Astrocyte (in vitro differentiated cells and primary cell): ENCODE results near the gene CASTOR1. TPM values are rescaled to one million over a fixed set of nuclear protein-coding genes. Genes with fewer than 3 reads are reported as not detected.
A peak's percentile ranks its signal among the peaks of the same experiment; 100 is the strongest.

Experiments used
- DNase-seq: peaks from one replicate; pipeline ENCODE4 v3.0.0-alpha.2; 2010; ENCODE audit warnings: low read depth
- FAIRE-seq: peaks from 2 replicates; lab custom pipeline; 2011; peaks lifted over from hg19 to GRCh38; lab: Jason Lieb, UNC
- H2AFZ ChIP-seq: 2 replicates; pipeline ENCODE4 v1.6.0; 2012; ENCODE audit warnings: low read depth, low read length, inconsistent platforms
- H3K27ac ChIP-seq: 2 replicates; pipeline ENCODE4 v1.5.1; 2011; ENCODE audit warnings: low read depth, low read length, inconsistent platforms
- H3K27me3 ChIP-seq: 2 replicates; pipeline ENCODE4 v1.6.0; 2011; ENCODE audit warnings: low read length, inconsistent platforms; ENCODE audit not compliant: insufficient read depth
- H3K36me3 ChIP-seq: 2 replicates; pipeline ENCODE4 v1.5.1; 2011; ENCODE audit warnings: low read length, inconsistent platforms; ENCODE audit not compliant: insufficient read depth
- H3K4me1 ChIP-seq: 2 replicates; pipeline ENCODE4 v1.5.1; 2011; ENCODE audit warnings: low read length, inconsistent platforms; ENCODE audit not compliant: insufficient read depth
- H3K4me2 ChIP-seq: 2 replicates; pipeline ENCODE4 v1.6.0; 2012; ENCODE audit warnings: low read length, inconsistent platforms
- H3K4me3 ChIP-seq: 2 replicates; pipeline ENCODE4 v1.5.1; 2011; ENCODE audit warnings: low read depth, mild to moderate bottlenecking, low read length, inconsistent platforms; ENCODE audit not compliant: insufficient read depth
- H3K79me2 ChIP-seq: 2 replicates; pipeline ENCODE4 v1.6.0; 2012; ENCODE audit warnings: mild to moderate bottlenecking, low read length, inconsistent platforms; ENCODE audit not compliant: insufficient read depth
- H3K9ac ChIP-seq: 2 replicates; pipeline ENCODE4 v1.6.0; 2012; ENCODE audit warnings: mild to moderate bottlenecking, low read length, inconsistent platforms
- H3K9me3 ChIP-seq: 2 replicates; pipeline ENCODE4 v1.5.1; 2012; ENCODE audit warnings: low read depth, mild to moderate bottlenecking, low read length, inconsistent platforms; ENCODE audit not compliant: insufficient read depth
- H4K20me1 ChIP-seq: 2 replicates; pipeline ENCODE4 v1.6.0; 2012; ENCODE audit warnings: low read length, inconsistent platforms; ENCODE audit not compliant: insufficient read depth
- H3K27ac Mint-ChIP-seq: one replicate; pipeline ENCODE4 v1.8.0; 2021; ENCODE audit warnings: mild to moderate bottlenecking, mixed read lengths; ENCODE audit not compliant: unreplicated experiment
- H3K27me3 Mint-ChIP-seq: one replicate; pipeline ENCODE4 v1.8.0; 2021; ENCODE audit warnings: low read depth, mixed read lengths; ENCODE audit not compliant: unreplicated experiment
- H3K36me3 Mint-ChIP-seq: one replicate; pipeline ENCODE4 v1.8.0; 2021; ENCODE audit warnings: low read depth, mixed read lengths; ENCODE audit not compliant: unreplicated experiment
- H3K4me1 Mint-ChIP-seq: one replicate; pipeline ENCODE4 v1.8.0; 2021; ENCODE audit warnings: low read depth, mixed read lengths; ENCODE audit not compliant: unreplicated experiment
- H3K4me3 Mint-ChIP-seq: one replicate; pipeline ENCODE4 v1.8.0; 2021; ENCODE audit warnings: mild to moderate bottlenecking, moderate library complexity, mixed read lengths; ENCODE audit not compliant: unreplicated experiment
- H3K9me3 Mint-ChIP-seq: one replicate; pipeline ENCODE4 v1.8.0; 2021; ENCODE audit warnings: mild to moderate bottlenecking, mixed read lengths; ENCODE audit not compliant: unreplicated experiment
- CTCF ChIP-seq: IDR thresholded peaks from 2 replicates; pipeline ENCODE4 v1.5.1; 2011; ENCODE audit warnings: low read depth, mild to moderate bottlenecking, inconsistent platforms, low read length, moderate library complexity; ENCODE audit not compliant: insufficient read depth
- EZH2 ChIP-seq: IDR thresholded peaks from 2 replicates; pipeline ENCODE4 v1.6.1; 2012; ENCODE audit warnings: mild to moderate bottlenecking, low read length, inconsistent platforms; ENCODE audit not compliant: insufficient read depth
- total RNA-seq: library from RNA; stranded (reverse); gene quantifications from 2 replicates; pipeline ENCODE4 v1.2.1, GENCODE V29; 2021

Gene CASTOR1
- total RNA-seq, 1 donor from 2014 or later, result 15.2 TPM

DNA sequence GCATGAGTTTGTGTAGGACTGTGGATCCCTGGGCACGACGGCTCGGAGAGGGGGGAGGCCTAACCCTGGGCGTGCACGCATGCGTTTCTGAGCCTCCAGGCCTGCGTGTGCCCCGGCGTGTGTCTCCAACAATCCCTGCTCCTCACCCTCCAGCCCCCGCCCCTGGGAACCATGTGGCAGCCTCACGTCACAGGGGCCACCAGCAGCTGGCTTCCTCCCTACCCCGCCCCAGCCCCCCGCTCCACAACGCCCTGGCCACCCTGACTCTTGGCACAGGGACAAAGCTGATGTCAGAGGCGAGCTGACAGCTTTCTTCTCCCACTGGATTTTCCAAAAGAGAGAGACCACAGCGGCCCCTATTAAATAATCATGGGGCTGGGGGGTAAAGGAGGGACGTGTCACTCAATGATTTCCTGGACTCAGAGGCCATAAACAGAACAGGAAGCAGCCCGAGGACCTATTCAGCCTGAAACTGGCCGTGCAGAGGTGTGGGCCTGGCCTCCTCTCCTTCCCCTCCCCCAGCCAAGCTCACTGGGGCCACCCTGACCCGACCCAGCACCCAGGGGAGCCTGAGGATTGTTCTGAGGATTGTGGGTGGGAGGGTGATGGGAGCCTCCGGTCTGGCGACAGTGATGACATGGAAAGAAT lies 36.0 kb downstream of the CASTOR1 start:
- Histone ChIP-seq H3K9ac (peak overlapping the region; percentile 100), H3K9me3 (no peaks in the 10 kb centered on the region), H3K4me3 (no peak overlapping the region), H3K4me1 (peaks cover 83% of the 10 kb centered on the region), H3K4me2 (peak overlapping the region; percentile 53), H4K20me1 (no peaks in the 10 kb centered on the region), H3K27me3 (no peaks in the 10 kb centered on the region), H3K36me3 (no peaks in the 10 kb centered on the region), H3K79me2 (peaks cover 3% of the 10 kb centered on the region), H3K27ac (peak overlapping the region; percentile 95), H2AFZ (peak overlapping the region; percentile 44)
- H3K27me3 Mint-ChIP-seq, result no peaks in the 10 kb centered on the region
- peak; percentile 69 for DNase-seq
- H3K36me3 Mint-ChIP-seq, result no peaks in the 10 kb centered on the region
- H3K9me3 Mint-ChIP-seq, result peaks cover 2% of the 10 kb centered on the region
- FAIRE-seq, result no peak
- peaks cover 32% of the 10 kb centered on the region for H3K4me1 Mint-ChIP-seq
- peak overlapping the region; percentile 60 for H3K27ac Mint-ChIP-seq
- TF ChIP-seq EZH2 (no peak), CTCF (no peak)
- peak overlapping the region; percentile 5 for H3K4me3 Mint-ChIP-seq

DNA sequence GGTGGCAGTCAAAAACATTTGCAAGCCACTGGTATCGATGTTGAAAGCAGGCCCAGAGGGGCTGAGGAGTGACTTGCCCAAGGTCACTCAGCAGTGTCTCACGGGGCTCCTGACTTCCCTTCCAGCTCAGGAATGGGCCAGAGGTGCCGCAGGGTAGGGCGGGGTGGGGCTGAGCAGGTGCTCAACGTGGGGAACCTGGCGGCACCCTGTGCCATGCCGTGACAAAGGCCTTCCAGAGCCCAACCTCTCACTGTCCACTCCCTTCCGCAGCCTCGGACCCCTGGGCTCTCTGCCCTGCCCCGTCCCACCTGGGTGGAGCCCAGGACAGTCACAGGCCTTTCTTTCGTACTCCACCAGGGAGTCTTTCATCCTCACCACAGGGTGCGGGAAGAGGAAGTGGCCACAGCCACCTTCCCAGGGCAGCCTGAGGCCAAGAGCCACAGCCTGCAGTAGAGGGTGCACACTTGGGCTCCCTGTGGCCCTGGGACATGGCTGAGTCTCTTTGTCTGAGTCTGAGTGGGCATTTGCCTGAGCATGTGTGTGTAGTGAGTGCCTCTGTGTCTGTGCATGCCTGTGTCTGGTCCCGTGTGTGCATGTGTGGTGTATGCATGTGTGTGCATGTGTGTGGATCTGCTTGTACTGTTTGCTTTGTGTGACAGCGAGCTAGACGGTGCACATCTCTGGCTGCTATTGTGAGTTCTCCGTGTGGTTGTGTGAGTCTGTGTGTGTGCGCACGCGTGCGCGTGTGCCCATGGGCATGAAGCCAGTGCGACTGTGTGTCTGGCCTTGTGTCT lies 36.7 kb downstream of the CASTOR1 start:
- FAIRE-seq (no peak), DNase-seq (no peak)
- peaks cover 37% of the 10 kb centered on the region for H3K4me1 Mint-ChIP-seq
- no peaks in the 10 kb centered on the region for H3K27me3 Mint-ChIP-seq
- Histone ChIP-seq H3K27me3 (no peaks in the 10 kb centered on the region), H3K9ac (peak overlapping the region; percentile 100), H3K27ac (peak overlapping the region; percentile 95), H2AFZ (peak overlapping the region; percentile 44), H3K4me2 (peak overlapping the region; percentile 40), H3K4me1 (peaks cover 82% of the 10 kb centered on the region), H3K36me3 (no peaks in the 10 kb centered on the region), H3K4me3 (no peak overlapping the region), H3K9me3 (no peaks in the 10 kb centered on the region), H3K79me2 (peaks cover 10% of the 10 kb centered on the region), H4K20me1 (no peaks in the 10 kb centered on the region)
- no peaks in the 10 kb centered on the region for H3K36me3 Mint-ChIP-seq
- peaks cover 2% of the 10 kb centered on the region for H3K9me3 Mint-ChIP-seq
- peak overlapping the region; percentile 60 for H3K27ac Mint-ChIP-seq
- H3K4me3 Mint-ChIP-seq, result peak overlapping the region; percentile 5
- no peak for TF ChIP-seq CTCF
- no peak for TF ChIP-seq EZH2
